Nephron progenitor cell (in vitro differentiated cells): Measurements from ENCODE around the gene PPP1R1B.
A peak's percentile ranks its signal among the peaks of the same experiment; 100 is the strongest.

Experiments used
- DNase-seq: peaks from one replicate; pipeline ENCODE4 v3.0.0; 2021
- H3K27ac Mint-ChIP-seq: 2 replicates; pipeline ENCODE4 v1.8.0; 2021; ENCODE audit warnings: mild to moderate bottlenecking, moderate library complexity, mixed read lengths
- H3K27me3 Mint-ChIP-seq: 2 replicates; pipeline ENCODE4 v1.8.0; 2021; ENCODE audit warnings: mild to moderate bottlenecking, low read depth, mixed read lengths; ENCODE audit not compliant: poor library complexity
- H3K36me3 Mint-ChIP-seq: 2 replicates; pipeline ENCODE4 v1.8.0; 2021; ENCODE audit warnings: low read depth, mixed read lengths
- H3K4me1 Mint-ChIP-seq: 2 replicates; pipeline ENCODE4 v1.8.0; 2021; ENCODE audit warnings: mixed read lengths
- H3K4me3 Mint-ChIP-seq: 2 replicates; pipeline ENCODE4 v1.8.0; 2021; ENCODE audit warnings: mild to moderate bottlenecking, moderate library complexity, mixed read lengths
- H3K9me3 Mint-ChIP-seq: 2 replicates; pipeline ENCODE4 v1.8.0; 2021; ENCODE audit warnings: mild to moderate bottlenecking, moderate library complexity, mixed read lengths
- CTCF ChIP-seq: fragments of 200-600 bp; sonication (generic); IDR thresholded peaks from 2 replicates; pipeline ENCODE4 v1.5.0; 2021; ENCODE audit warnings: antibody characterized with exemption

PPP1R1B gene

GRCh38 chr17:39632153-39632941 lies 5.6 kb downstream of the PPP1R1B start:
- no peak for TF ChIP-seq CTCF
- Mint-ChIP-seq H3K4me3 (no peak overlapping the region), H3K27ac (no peak overlapping the region), H3K36me3 (no peaks in the 10 kb centered on the region), H3K9me3 (no peaks in the 10 kb centered on the region), H3K27me3 (peaks cover 49% of the 10 kb centered on the region), H3K4me1 (peaks cover 70% of the 10 kb centered on the region)
- no peak for DNase-seq

- Mint-ChIP-seq H3K27ac (no peak overlapping the region), H3K27me3 (peaks cover 36% of the 10 kb centered on the region), H3K9me3 (no peaks in the 10 kb centered on the region), H3K36me3 (no peaks in the 10 kb centered on the region), H3K4me1 (peaks cover 74% of the 10 kb centered on the region), H3K4me3 (no peak overlapping the region)
- DNase-seq: no peak
- TF ChIP-seq CTCF: no peak
These were observed 6.9 kb downstream of the PPP1R1B start for GRCh38 chr17:39633570-39634183.

GRCh38 chr17:39634384-39634871 lies 7.7 kb downstream of the PPP1R1B start:
- Mint-ChIP-seq H3K36me3 (no peaks in the 10 kb centered on the region), H3K4me3 (no peak overlapping the region), H3K9me3 (no peaks in the 10 kb centered on the region), H3K27me3 (peaks cover 29% of the 10 kb centered on the region), H3K27ac (no peak overlapping the region), H3K4me1 (peaks cover 79% of the 10 kb centered on the region)
- peak; percentile 80 for TF ChIP-seq CTCF
- DNase-seq: no peak

GRCh38 chr17:39635614-39636176 lies 8.9 kb downstream of the PPP1R1B start:
- Mint-ChIP-seq H3K9me3 (no peaks in the 10 kb centered on the region), H3K27me3 (peaks cover 16% of the 10 kb centered on the region), H3K4me3 (peak overlapping the region; percentile 32), H3K27ac (no peak overlapping the region), H3K4me1 (peaks cover 91% of the 10 kb centered on the region), H3K36me3 (no peaks in the 10 kb centered on the region)
- TF ChIP-seq CTCF: no peak
- DNase-seq: no peak

- peaks cover 9% of the 10 kb centered on the region for H3K27me3 Mint-ChIP-seq
- peak overlapping the region; percentile 20 for H3K27ac Mint-ChIP-seq
- no peak for TF ChIP-seq CTCF
- no peaks in the 10 kb centered on the region for H3K9me3 Mint-ChIP-seq
- H3K36me3 Mint-ChIP-seq: no peaks in the 10 kb centered on the region
- H3K4me1 Mint-ChIP-seq: peaks cover 91% of the 10 kb centered on the region
- DNase-seq: no peak
- peak overlapping the region; percentile 91 for H3K4me3 Mint-ChIP-seq
These were observed 9.8 kb downstream of the PPP1R1B start for GRCh38 chr17:39636587-39636926.
